HG03025 (cell line): Measurements from ENCODE around the gene MIR17HG.
"Not testable (repeated sequence)": the region's sequence is repeated elsewhere in the genome, so short reads cannot be mapped to it uniquely, and the experiment has no call there.

Source experiments
- ATAC-seq: cut with Tn5 transposase; IDR thresholded peaks from one replicate; pipeline ENCODE4 v1.9.1; 2021; ENCODE audit warnings: mild to moderate bottlenecking, moderate library complexity; ENCODE audit not compliant: unreplicated experiment, low FRiP score

The MIR17HG gene

GRCh38 chr13:91347202-91347995, at the start of gene MIR17HG:
Gene MIR17HG (plus strand): TSS chr13:91347687.
- peak; percentile 51 for ATAC-seq

- ATAC-seq: no peak
These were observed 49.4 kb upstream of the MIR17HG start for GRCh38 chr13:91298060-91298459.

- ATAC-seq: peak; percentile 77
These were observed 45.4 kb upstream of the MIR17HG start for GRCh38 chr13:91302111-91302510.

GRCh38 chr13:91303031-91303430, 44.5 kb upstream of the MIR17HG start:
- ATAC-seq: no peak

GRCh38 chr13:91304741-91305140, 42.7 kb upstream of the MIR17HG start:
- ATAC-seq: no peak

GRCh38 chr13:91305652-91306051, 41.8 kb upstream of the MIR17HG start:
- no peak for ATAC-seq

GRCh38 chr13:91307887-91308286, 39.6 kb upstream of the MIR17HG start:
- ATAC-seq: no peak

- no peak for ATAC-seq
These were observed 39.2 kb upstream of the MIR17HG start for GRCh38 chr13:91308299-91308698.

- no peak for ATAC-seq
These were observed 36.0 kb upstream of the MIR17HG start for GRCh38 chr13:91311491-91311890.

- peak; percentile 42 for ATAC-seq
These were observed 35.2 kb upstream of the MIR17HG start for GRCh38 chr13:91312324-91312723.

GRCh38 chr13:91313103-91313502, 34.4 kb upstream of the MIR17HG start:
- ATAC-seq: peak; percentile 69

- ATAC-seq: no peak
These were observed 33.9 kb upstream of the MIR17HG start for GRCh38 chr13:91313581-91313980.

GRCh38 chr13:91314888-91315287, 32.6 kb upstream of the MIR17HG start:
- ATAC-seq: no peak

- peak; percentile 64 for ATAC-seq
These were observed 28.6 kb upstream of the MIR17HG start for GRCh38 chr13:91318886-91319285.

- no peak for ATAC-seq
These were observed 27.5 kb upstream of the MIR17HG start for GRCh38 chr13:91319996-91320395.

GRCh38 chr13:91320990-91321389, 26.5 kb upstream of the MIR17HG start:
- ATAC-seq: not testable (repeated sequence)

- ATAC-seq: no peak
These were observed 24.1 kb upstream of the MIR17HG start for GRCh38 chr13:91323349-91323748.

GRCh38 chr13:91326146-91326545, 21.3 kb upstream of the MIR17HG start:
- no peak for ATAC-seq

- no peak for ATAC-seq
These were observed 18.8 kb upstream of the MIR17HG start for GRCh38 chr13:91328726-91329125.

- no peak for ATAC-seq
These were observed 17.8 kb upstream of the MIR17HG start for GRCh38 chr13:91329733-91330132.

- ATAC-seq: peak; percentile 74
These were observed 16.2 kb upstream of the MIR17HG start for GRCh38 chr13:91331047-91331915.
